G401.6 (cell line): ENCODE data around the gene TRIM46.
"Not testable (repeated sequence)": the region's sequence is repeated elsewhere in the genome, so short reads cannot be mapped to it uniquely, and the experiment has no call there.

Source experiments
- FAIRE-seq: peaks from 2 replicates; lab custom pipeline; 2012; peaks lifted over from hg19 to GRCh38; lab: Jason Lieb, UNC

TRIM46 gene

GRCh38 chr1:155205035-155205434, 31.4 kb downstream of the TRIM46 start:
- no peak for FAIRE-seq

- no peak for FAIRE-seq
Observed at GRCh38 chr1:155205969-155206593, 32.4 kb downstream of the TRIM46 start.

- peak; percentile 75 for FAIRE-seq
Observed at GRCh38 chr1:155206891-155207805, 33.5 kb downstream of the TRIM46 start.

GRCh38 chr1:155207806-155208540, 34.3 kb downstream of the TRIM46 start, which contains the start of gene THBS3:
THBS3 (minus strand) TSS chr1:155207897; CDS start chr1:155207876, 21 bp downstream.
- FAIRE-seq: peak; percentile 27

GRCh38 chr1:155208541-155209311, 35.1 kb downstream of the TRIM46 start, which contains the start of gene MTX1:
MTX1 (plus strand) TSS chr1:155208695; CDS start chr1:155208805, 110 bp downstream.
- FAIRE-seq: peak; percentile 3

GRCh38 chr1:155209312-155209721, 35.7 kb downstream of the TRIM46 start:
- no peak for FAIRE-seq

GRCh38 chr1:155210314-155211104, 36.9 kb downstream of the TRIM46 start:
- no peak for FAIRE-seq

- FAIRE-seq: not testable (repeated sequence)
Observed at GRCh38 chr1:155211381-155212050, 37.9 kb downstream of the TRIM46 start.

- not testable (repeated sequence) for FAIRE-seq
Observed at GRCh38 chr1:155212051-155212440, 38.4 kb downstream of the TRIM46 start.

- not testable (repeated sequence) for FAIRE-seq
Observed at GRCh38 chr1:155214702-155215101, 41.1 kb downstream of the TRIM46 start.

- peak; percentile 28 for FAIRE-seq
Observed at GRCh38 chr1:155218854-155219591, 45.4 kb downstream of the TRIM46 start.

GRCh38 chr1:155219592-155220031, 46.0 kb downstream of the TRIM46 start:
- no peak for FAIRE-seq

- FAIRE-seq: not testable (repeated sequence)
Observed at GRCh38 chr1:155220211-155220965, 46.7 kb downstream of the TRIM46 start.

- no peak for FAIRE-seq
Observed at GRCh38 chr1:155223047-155223446, 49.4 kb downstream of the TRIM46 start.

- not testable (repeated sequence) for FAIRE-seq
Observed at GRCh38 chr1:155225404-155225759, 51.7 kb downstream of the TRIM46 start.

- peak; percentile 46 for FAIRE-seq
Observed at GRCh38 chr1:155226188-155226909, 52.7 kb downstream of the TRIM46 start.

GRCh38 chr1:155226910-155227260, 53.2 kb downstream of the TRIM46 start:
- FAIRE-seq: no peak
